Neural progenitor cell (in vitro differentiated cells): ENCODE data around the gene ADD3. TPM values are rescaled to one million over a fixed set of nuclear protein-coding genes. Genes with fewer than 3 reads are reported as not detected.

Experiments used
- DNase-seq: peaks from one replicate; pipeline ENCODE4 v3.0.0-alpha.2; 2016; ENCODE audit warnings: low spot score
- H2AFZ ChIP-seq: fragments of 200-600 bp; sonication (generic); replicated peaks from 2 replicates; pipeline ENCODE4 v1.6.1; 2016; ENCODE audit warnings: antibody characterized with exemption
- H3F3A ChIP-seq: fragments of 200-600 bp; sonication (generic); 2 replicates; pipeline ENCODE4 v1.6.1; 2016; ENCODE audit warnings: antibody characterized with exemption, low read depth
- H3K27ac ChIP-seq: fragments of 200-600 bp; sonication (generic); 2 replicates; pipeline ENCODE4 v1.5.1; 2016; ENCODE audit warnings: mild to moderate bottlenecking
- H3K27me3 ChIP-seq: fragments of 200-600 bp; sonication (generic); 2 replicates; pipeline ENCODE4 v1.6.1; 2016; ENCODE audit warnings: mild to moderate bottlenecking, moderate library complexity
- H3K36me3 ChIP-seq: fragments of 200-600 bp; sonication (generic); 2 replicates; pipeline ENCODE4 v1.5.1; 2016
- H3K4me1 ChIP-seq: fragments of 200-600 bp; sonication (generic); 2 replicates; pipeline ENCODE4 v1.6.1; 2016; ENCODE audit warnings: mixed run types
- H3K4me2 ChIP-seq: fragments of 200-600 bp; sonication (generic); 2 replicates; pipeline ENCODE4 v1.6.1; 2016
- H3K4me3 ChIP-seq: fragments of 200-600 bp; sonication (generic); 2 replicates; pipeline ENCODE4 v1.5.1; 2016
- H3K79me2 ChIP-seq: fragments of 200-600 bp; sonication (generic); 2 replicates; pipeline ENCODE4 v1.6.1; 2016; ENCODE audit warnings: low read depth
- H3K9ac ChIP-seq: fragments of 200-600 bp; sonication (generic); 2 replicates; pipeline ENCODE4 v1.6.1; 2016
- H3K9me3 ChIP-seq: fragments of 200-600 bp; sonication (generic); 2 replicates; pipeline ENCODE4 v1.5.1; 2016; ENCODE audit warnings: low read depth
- H4K20me1 ChIP-seq: fragments of 200-600 bp; sonication (generic); 2 replicates; pipeline ENCODE4 v1.6.1; 2016; ENCODE audit warnings: low read depth
- H3K27ac Mint-ChIP-seq: 3 replicates; pipeline ENCODE4 v1.8.0; 2021; ENCODE audit warnings: mixed read lengths
- H3K27me3 Mint-ChIP-seq: 2 replicates; pipeline ENCODE4 v1.8.0; 2022; ENCODE audit warnings: low read depth, mild to moderate bottlenecking, inconsistent platforms, moderate library complexity, mixed read lengths; ENCODE audit not compliant: insufficient read depth
- H3K36me3 Mint-ChIP-seq: 3 replicates; pipeline ENCODE4 v1.8.0; 2021; ENCODE audit warnings: mixed read lengths
- H3K4me1 Mint-ChIP-seq: 3 replicates; pipeline ENCODE4 v1.8.0; 2021; ENCODE audit warnings: mixed read lengths
- H3K4me3 Mint-ChIP-seq: 3 replicates; pipeline ENCODE4 v1.8.0; 2021; ENCODE audit warnings: mild to moderate bottlenecking, moderate library complexity, mixed read lengths
- H3K9me3 Mint-ChIP-seq: 3 replicates; pipeline ENCODE4 v1.8.0; 2020; ENCODE audit warnings: mixed read lengths
- EZH2 ChIP-seq: fragments of 200-600 bp; sonication (generic); IDR thresholded peaks from 2 replicates; pipeline ENCODE4 v1.6.1; 2017; ENCODE audit warnings: antibody characterized with exemption, mild to moderate bottlenecking, moderate library complexity
- EZH2phosphoT487 ChIP-seq: fragments of 200-600 bp; sonication (generic); IDR thresholded peaks from 2 replicates; pipeline ENCODE4 v1.6.1; 2017; ENCODE audit warnings: antibody characterized with exemption
- total RNA-seq: library from RNA; depleted of rRNA; stranded (reverse); fragments of >200 nt; gene quantifications from 2 replicates; pipeline ENCODE4 v1.2.3, GENCODE V29; 2015; ENCODE audit warnings: low replicate concordance
- TF ChIP-seq, protein P1 (sequence below): fragments of 200-600 bp; sonication (generic); IDR thresholded peaks from 2 replicates; pipeline ENCODE4 v1.5.1; 2017; ENCODE audit warnings: antibody characterized with exemption, mild to moderate bottlenecking

The ADD3 gene
- total RNA-seq, 1 donor from 2014 or later: 345 TPM

DNA sequence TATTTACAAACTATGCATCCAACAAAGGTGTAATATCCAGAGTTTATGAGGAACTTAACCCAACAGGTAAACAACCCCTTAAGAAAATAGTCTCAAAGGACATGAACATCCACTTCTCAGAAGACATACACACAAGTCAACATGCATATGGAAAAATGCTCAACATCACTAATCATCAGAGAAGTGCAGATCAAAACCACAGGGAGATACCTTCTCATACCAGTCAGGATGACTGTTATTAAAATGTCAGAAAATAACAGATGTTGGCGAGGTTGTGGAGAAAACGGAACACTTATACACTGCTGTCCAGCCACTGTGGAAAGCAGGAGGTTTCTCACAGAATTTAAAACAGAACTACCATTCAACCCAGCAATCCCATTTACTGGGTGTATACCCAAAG, 84.0 kb downstream of the ADD3 start:
- Histone ChIP-seq H4K20me1 (peaks cover 4% of the 10 kb centered on the region), H3K36me3 (no peaks in the 10 kb centered on the region), H2AFZ (no peak overlapping the region), H3K79me2 (peaks cover 75% of the 10 kb centered on the region), H3F3A (no peaks in the 10 kb centered on the region), H3K27me3 (no peaks in the 10 kb centered on the region), H3K9ac (no peak overlapping the region), H3K9me3 (no peaks in the 10 kb centered on the region), H3K4me3 (no peak overlapping the region), H3K4me2 (no peak overlapping the region), H3K4me1 (no peaks in the 10 kb centered on the region), H3K27ac (no peak overlapping the region)
- Mint-ChIP-seq H3K36me3 (peaks cover 14% of the 10 kb centered on the region), H3K9me3 (no peaks in the 10 kb centered on the region), H3K27me3 (no peaks in the 10 kb centered on the region), H3K4me3 (no peak overlapping the region), H3K4me1 (no peaks in the 10 kb centered on the region), H3K27ac (no peak overlapping the region)
- DNase-seq: no peak
- TF ChIP-seq, protein P1, sequence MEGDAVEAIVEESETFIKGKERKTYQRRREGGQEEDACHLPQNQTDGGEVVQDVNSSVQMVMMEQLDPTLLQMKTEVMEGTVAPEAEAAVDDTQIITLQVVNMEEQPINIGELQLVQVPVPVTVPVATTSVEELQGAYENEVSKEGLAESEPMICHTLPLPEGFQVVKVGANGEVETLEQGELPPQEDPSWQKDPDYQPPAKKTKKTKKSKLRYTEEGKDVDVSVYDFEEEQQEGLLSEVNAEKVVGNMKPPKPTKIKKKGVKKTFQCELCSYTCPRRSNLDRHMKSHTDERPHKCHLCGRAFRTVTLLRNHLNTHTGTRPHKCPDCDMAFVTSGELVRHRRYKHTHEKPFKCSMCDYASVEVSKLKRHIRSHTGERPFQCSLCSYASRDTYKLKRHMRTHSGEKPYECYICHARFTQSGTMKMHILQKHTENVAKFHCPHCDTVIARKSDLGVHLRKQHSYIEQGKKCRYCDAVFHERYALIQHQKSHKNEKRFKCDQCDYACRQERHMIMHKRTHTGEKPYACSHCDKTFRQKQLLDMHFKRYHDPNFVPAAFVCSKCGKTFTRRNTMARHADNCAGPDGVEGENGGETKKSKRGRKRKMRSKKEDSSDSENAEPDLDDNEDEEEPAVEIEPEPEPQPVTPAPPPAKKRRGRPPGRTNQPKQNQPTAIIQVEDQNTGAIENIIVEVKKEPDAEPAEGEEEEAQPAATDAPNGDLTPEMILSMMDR: no peak
- no peak for TF ChIP-seq EZH2phosphoT487

DNA sequence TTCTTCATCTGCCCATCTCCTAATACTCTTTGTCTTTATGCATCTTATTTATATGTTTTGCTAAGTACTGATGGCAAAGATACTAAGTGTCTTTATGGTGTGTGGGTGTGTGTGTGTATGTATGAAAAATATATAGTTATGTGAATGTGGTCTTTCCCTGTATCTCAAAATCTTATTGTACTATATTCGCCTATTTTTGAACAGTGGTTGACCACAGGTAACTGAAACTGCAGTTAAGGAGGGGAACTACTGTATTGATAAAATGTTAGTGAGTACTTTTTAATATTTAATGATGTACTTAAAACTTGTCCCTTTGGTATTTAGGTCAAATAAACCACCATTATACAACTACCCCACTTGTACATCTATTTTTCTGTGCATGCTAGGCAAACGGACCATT, 85.9 kb downstream of the ADD3 start:
- no peaks in the 10 kb centered on the region for H3K27me3 Mint-ChIP-seq
- Histone ChIP-seq H3K4me3 (no peak overlapping the region), H3K4me2 (no peak overlapping the region), H2AFZ (no peak overlapping the region), H3F3A (no peaks in the 10 kb centered on the region), H3K4me1 (no peaks in the 10 kb centered on the region), H3K79me2 (peaks cover 80% of the 10 kb centered on the region), H3K27me3 (no peaks in the 10 kb centered on the region), H3K27ac (no peak overlapping the region), H4K20me1 (no peaks in the 10 kb centered on the region), H3K36me3 (no peaks in the 10 kb centered on the region), H3K9me3 (no peaks in the 10 kb centered on the region), H3K9ac (no peak overlapping the region)
- TF ChIP-seq EZH2: no peak
- TF ChIP-seq, protein P1: no peak
- TF ChIP-seq EZH2phosphoT487: no peak
- DNase-seq: no peak
- H3K36me3 Mint-ChIP-seq: peaks cover 19% of the 10 kb centered on the region
- H3K9me3 Mint-ChIP-seq: peaks cover 2% of the 10 kb centered on the region
- no peak overlapping the region for H3K27ac Mint-ChIP-seq
- H3K4me1 Mint-ChIP-seq: no peaks in the 10 kb centered on the region
- H3K4me3 Mint-ChIP-seq: no peak overlapping the region

DNA sequence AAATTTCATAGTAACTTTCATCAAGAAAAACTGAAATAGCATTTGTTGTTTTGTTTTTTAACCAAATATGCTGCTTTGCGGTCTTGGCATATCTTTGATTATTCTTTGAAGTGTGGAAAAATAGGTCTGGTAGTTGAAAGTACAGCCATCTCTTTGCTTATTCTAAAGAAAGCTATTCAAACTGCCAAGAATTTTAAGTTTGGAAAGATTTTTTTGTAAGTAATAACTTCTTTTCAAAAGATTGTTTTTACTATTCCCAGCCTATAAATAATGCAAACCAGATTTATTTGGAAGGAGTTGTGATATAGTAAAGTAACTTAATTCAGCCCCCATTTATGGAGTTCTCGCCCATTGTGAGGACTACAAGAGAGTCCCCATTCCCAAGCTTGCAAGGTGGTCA, 87.0 kb downstream of the ADD3 start:
- peaks cover 81% of the 10 kb centered on the region for H3K79me2 ChIP-seq
- no peaks in the 10 kb centered on the region for H3K36me3 ChIP-seq
- no peaks in the 10 kb centered on the region for H4K20me1 ChIP-seq
- peaks cover 2% of the 10 kb centered on the region for H3K9me3 Mint-ChIP-seq
- no peak overlapping the region for H3K27ac Mint-ChIP-seq
- no peaks in the 10 kb centered on the region for H3K9me3 ChIP-seq
- H3K4me1 Mint-ChIP-seq: no peaks in the 10 kb centered on the region
- H2AFZ ChIP-seq: no peak overlapping the region
- no peak for DNase-seq
- no peak overlapping the region for H3K4me3 Mint-ChIP-seq
- H3K27ac ChIP-seq: no peak overlapping the region
- H3K36me3 Mint-ChIP-seq: peaks cover 20% of the 10 kb centered on the region
- H3K4me3 ChIP-seq: no peak overlapping the region
- H3K27me3 Mint-ChIP-seq: no peaks in the 10 kb centered on the region
- no peaks in the 10 kb centered on the region for H3F3A ChIP-seq
- no peak overlapping the region for H3K9ac ChIP-seq
- H3K27me3 ChIP-seq: no peaks in the 10 kb centered on the region
- H3K4me1 ChIP-seq: no peaks in the 10 kb centered on the region
- H3K4me2 ChIP-seq: no peak overlapping the region
- TF ChIP-seq EZH2 (no peak), EZH2phosphoT487 (no peak)
- TF ChIP-seq, protein P1: no peak
